ENCODE data around the gene PTCD1.

DNA sequence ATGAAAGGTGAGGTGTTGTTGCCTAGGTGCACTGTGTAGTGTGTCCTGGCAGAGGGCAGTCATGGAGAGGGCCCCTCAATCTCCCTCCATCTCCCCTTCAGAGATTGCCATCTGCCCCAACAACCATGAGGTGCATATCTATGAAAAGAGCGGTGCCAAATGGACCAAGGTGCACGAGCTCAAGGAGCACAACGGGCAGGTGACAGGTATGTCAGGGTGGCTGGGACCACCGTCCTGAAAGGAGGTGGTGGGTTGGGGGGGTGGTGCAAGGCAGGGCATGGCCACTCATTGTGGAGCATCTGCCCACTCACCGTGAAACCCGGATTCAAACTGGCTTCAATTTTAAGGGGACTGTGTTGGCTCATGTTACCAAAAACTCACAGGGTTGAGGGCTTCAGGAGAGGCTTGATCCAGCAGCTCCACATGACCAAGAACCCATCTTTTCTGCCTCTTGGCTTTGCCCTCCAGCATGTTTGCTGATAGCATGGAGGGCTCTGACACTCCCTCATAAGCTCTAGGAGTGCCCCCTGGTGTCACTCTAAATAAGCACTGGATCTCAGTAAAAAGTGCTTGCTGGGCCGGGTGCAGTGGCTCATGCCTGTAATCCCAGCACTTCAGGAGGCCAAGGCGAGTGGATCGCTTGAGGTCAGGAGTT is 51.9 kb downstream of the PTCD1 start:
- TF ChIP-seq, protein P1, sequence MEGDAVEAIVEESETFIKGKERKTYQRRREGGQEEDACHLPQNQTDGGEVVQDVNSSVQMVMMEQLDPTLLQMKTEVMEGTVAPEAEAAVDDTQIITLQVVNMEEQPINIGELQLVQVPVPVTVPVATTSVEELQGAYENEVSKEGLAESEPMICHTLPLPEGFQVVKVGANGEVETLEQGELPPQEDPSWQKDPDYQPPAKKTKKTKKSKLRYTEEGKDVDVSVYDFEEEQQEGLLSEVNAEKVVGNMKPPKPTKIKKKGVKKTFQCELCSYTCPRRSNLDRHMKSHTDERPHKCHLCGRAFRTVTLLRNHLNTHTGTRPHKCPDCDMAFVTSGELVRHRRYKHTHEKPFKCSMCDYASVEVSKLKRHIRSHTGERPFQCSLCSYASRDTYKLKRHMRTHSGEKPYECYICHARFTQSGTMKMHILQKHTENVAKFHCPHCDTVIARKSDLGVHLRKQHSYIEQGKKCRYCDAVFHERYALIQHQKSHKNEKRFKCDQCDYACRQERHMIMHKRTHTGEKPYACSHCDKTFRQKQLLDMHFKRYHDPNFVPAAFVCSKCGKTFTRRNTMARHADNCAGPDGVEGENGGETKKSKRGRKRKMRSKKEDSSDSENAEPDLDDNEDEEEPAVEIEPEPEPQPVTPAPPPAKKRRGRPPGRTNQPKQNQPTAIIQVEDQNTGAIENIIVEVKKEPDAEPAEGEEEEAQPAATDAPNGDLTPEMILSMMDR (IDR thresholded peaks at IDR 0.05), result no peak
- TF ChIP-seq POLR2AphosphoS5 (IDR thresholded peaks at IDR 0.05; ENCODE audit: insufficient read depth in 1 of 2, low read depth in 1 of 2), result no peak

Measured in vagina (tissue), 2 donors.